Large intestine (tissue), 3 donors: Measurements from ENCODE around the gene BIRC5. TPM values are rescaled to one million over a fixed set of nuclear protein-coding genes. Genes with fewer than 3 reads are reported as not detected.

ENCODE experiments used
- DNase-seq, 2 donors: peaks; one replicate each; pipeline versions ENCODE4 v3.0.0 to v3.0.0-alpha.2; 2013
- H3K27ac ChIP-seq: one replicate; pipeline ENCODE4 v1.5.1; 2013; ENCODE audit warnings: low read length
- H3K27me3 ChIP-seq: 2 replicates; pipeline ENCODE4 v1.6.1; 2013; ENCODE audit warnings: low read length; ENCODE audit not compliant: control insufficient read depth, insufficient read depth
- H3K36me3 ChIP-seq: 2 replicates; pipeline ENCODE4 v1.6.1; 2013; ENCODE audit warnings: low read length; ENCODE audit not compliant: control insufficient read depth, insufficient read depth
- H3K4me1 ChIP-seq: one replicate; pipeline ENCODE4 v1.6.1; 2013; ENCODE audit warnings: low read length; ENCODE audit not compliant: control insufficient read depth, insufficient read depth
- H3K4me3 ChIP-seq: one replicate; pipeline ENCODE4 v1.5.1; 2013; ENCODE audit warnings: low read length
- H3K9me3 ChIP-seq: one replicate; pipeline ENCODE4 v1.6.1; 2013; ENCODE audit warnings: mild to moderate bottlenecking, low read depth, low read length, moderate library complexity; ENCODE audit not compliant: control insufficient read depth
- WGBS: methylation state at CpG from one replicate; pipeline ENCODE4 v1.1.5; 2013; ENCODE audit warnings: low lambda C conversion rate; ENCODE audit not compliant: insufficient coverage; 5-methylcytosine and 5-hydroxymethylcytosine counted together
- polyA plus RNA-seq: library from polyadenylated mRNA; unstranded; fragments of 120-200 nt; gene quantifications from one replicate; pipeline ENCODE4 v1.2.1, GENCODE V29; 2013

BIRC5 gene
- polyA plus RNA-seq, 1 donor, result 13.8 TPM

DNA sequence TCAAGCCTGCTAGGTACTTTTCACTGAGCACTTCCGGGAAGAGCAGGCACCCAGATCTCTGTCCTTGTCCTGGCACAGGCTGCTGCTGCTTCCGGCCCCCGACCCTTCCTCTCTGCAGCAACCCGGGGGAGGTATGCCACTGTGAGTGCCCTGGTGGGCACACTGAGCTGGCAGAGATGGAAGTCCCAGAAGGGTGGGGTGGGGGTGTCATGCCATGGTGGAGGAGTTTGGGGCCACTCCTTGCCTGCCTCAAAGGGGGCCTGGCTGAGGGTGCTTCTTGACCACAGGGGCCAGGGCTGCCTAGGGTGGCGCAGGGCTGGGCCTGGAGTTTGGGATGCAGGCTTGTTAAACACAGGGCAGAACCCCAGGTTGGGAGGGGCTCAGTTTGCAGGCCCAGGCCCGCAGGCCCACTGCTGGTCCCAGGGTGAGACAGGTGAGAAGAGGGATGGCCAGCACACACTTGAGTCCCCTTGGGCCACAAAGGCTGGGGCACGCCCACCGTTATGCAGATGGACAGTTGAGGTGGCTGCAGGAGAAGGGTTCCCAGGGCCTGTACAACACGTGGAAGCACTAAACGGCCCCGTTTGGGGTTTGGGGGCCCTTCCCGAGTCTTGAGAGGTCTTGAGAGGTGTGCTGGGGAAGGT lies 26.1 kb downstream of the BIRC5 start:
- no peak for DNase-seq
- no peaks in the 10 kb centered on the region for H3K36me3 ChIP-seq
- H3K27ac ChIP-seq, result no peak overlapping the region
- no peaks in the 10 kb centered on the region for H3K27me3 ChIP-seq
- no peak overlapping the region for H3K4me3 ChIP-seq
- no peaks in the 10 kb centered on the region for H3K9me3 ChIP-seq
- peaks cover 7% of the 10 kb centered on the region for H3K4me1 ChIP-seq
- WGBS, result no CpG with 5 or more reads among the region's 12 CpGs

DNA sequence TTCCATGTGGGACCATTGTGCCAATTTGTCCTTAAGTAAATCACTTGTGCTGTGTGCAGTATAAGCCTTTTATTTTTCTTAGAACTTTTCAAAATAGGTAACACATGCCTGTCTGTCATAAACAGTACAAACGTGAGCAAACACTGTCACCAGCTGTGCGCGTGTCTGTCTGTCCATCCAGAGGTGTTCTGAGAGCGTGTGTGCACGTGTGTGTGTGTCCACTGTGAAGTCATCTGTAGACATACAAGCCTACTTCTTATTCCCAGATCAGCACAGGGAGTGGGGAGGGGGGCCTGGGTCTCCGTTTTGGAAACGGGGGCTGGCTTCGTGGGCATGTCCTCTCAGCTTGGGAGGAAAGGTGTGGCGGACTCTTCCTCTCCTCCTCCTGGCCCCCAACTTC lies 26.8 kb downstream of the BIRC5 start:
- Histone ChIP-seq H3K4me1 (peaks cover 7% of the 10 kb centered on the region), H3K9me3 (no peaks in the 10 kb centered on the region), H3K27me3 (no peaks in the 10 kb centered on the region), H3K4me3 (no peak overlapping the region), H3K27ac (no peak overlapping the region), H3K36me3 (no peaks in the 10 kb centered on the region)
- WGBS, result 80% methylated on average over 1 of the region's 9 CpGs
- no peak for DNase-seq

DNA sequence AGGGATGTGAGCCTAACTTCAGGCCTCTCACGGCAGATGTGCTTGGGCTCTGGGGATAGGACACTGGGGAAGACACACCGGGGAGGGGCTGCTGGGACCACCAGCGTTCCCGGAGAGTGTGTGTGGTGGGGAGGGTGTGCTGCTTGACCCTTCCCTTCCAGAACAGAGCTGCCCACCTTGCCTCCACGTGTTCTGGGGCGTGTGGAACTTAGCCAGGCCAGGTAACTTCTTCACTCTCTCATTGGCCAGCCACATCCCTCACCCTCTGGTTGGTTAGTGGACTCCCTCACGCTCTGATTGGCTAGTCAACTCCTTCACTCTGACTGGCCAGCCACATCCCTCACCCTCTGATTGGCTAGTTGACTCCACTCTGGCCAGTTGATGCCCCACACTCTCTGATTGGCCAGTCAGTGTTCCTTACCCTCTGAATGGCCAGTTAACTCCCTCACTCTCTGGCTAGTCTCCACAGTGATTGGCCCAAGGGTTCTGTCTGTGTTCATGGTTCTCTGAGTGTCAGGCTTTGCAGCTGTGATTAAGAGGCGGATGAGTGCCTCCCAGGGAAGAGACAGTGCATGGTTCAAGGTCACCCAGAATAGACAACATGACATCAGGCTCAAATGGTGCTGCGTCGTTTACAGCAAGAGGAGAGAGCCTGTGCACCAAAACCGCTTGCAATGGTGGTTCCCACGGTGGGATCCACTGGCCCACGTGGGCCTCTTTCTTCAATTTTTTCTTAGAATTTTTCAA lies 27.4 kb downstream of the BIRC5 start:
- Histone ChIP-seq H3K9me3 (no peaks in the 10 kb centered on the region), H3K36me3 (no peaks in the 10 kb centered on the region), H3K27me3 (no peaks in the 10 kb centered on the region), H3K4me1 (peaks cover 7% of the 10 kb centered on the region), H3K4me3 (no peak overlapping the region), H3K27ac (no peak overlapping the region)
- WGBS, result no CpG with 5 or more reads among the region's 13 CpGs
- DNase-seq, result no peak

DNA sequence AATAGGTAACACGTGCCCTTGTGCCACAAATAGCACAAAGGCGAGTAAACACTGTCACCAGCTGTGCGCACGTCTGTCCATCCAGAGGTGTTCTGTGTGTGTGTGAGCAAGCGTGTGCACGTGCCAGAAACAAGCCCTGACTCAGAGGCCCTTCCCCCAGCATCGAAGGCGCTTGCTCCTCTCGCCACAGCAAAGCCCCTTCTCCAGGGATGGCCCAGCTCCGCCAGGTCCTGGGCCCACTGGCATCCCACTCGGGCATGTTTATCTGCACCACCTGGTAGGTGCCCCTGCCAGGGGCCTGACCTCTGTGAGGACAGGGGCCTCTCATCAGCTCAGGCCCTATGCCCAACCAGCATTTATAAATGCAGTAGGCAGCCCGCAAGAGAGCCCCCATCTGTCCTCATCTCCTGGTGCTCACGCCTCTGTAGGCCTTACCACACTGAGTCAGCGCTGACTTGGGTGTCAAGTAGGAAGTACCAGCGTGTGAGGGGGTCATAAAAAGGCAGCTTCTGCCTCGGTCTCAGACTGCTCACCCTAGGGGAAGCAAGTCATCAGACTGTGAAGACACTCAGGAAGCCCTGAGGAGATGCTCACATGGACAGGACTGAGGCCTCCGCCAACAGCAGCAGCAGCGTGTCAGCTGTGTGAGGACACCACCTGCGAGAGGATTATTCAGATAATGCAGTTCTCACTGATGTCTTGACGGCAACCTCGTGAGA lies 28.1 kb downstream of the BIRC5 start:
- H3K27ac ChIP-seq, result no peak overlapping the region
- peaks cover 7% of the 10 kb centered on the region for H3K4me1 ChIP-seq
- no peaks in the 10 kb centered on the region for H3K27me3 ChIP-seq
- WGBS, result 75% methylated on average over 2 of the region's 21 CpGs
- no peaks in the 10 kb centered on the region for H3K36me3 ChIP-seq
- H3K4me3 ChIP-seq, result no peak overlapping the region
- DNase-seq, result no peak
- H3K9me3 ChIP-seq, result no peaks in the 10 kb centered on the region

DNA sequence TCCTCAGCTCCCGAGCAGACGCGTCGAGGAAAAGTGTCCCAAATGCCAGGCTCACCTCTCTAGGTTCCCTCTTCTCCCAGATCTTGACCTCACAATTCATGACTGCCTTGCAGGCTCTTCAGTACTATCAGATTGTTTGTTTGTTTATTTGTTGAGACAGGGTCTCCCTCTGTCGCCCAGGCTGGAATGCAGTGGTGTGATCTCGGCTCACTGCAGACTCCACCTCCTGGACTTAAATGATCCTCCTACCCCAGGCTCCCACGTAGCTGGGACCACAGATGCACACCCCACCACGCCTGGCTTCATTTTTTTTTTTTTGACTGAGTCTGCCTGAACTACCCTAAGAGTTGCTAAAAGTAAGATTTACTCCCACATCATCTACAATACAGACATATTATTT lies 33.3 kb downstream of the BIRC5 start:
- no CpG with 5 or more reads among the region's 8 CpGs for WGBS
- H3K27ac ChIP-seq, result no peak overlapping the region
- H3K36me3 ChIP-seq, result no peaks in the 10 kb centered on the region
- no peak overlapping the region for H3K4me3 ChIP-seq
- H3K9me3 ChIP-seq, result no peaks in the 10 kb centered on the region
- H3K27me3 ChIP-seq, result no peaks in the 10 kb centered on the region
- no peak for DNase-seq
- H3K4me1 ChIP-seq, result peaks cover 15% of the 10 kb centered on the region

DNA sequence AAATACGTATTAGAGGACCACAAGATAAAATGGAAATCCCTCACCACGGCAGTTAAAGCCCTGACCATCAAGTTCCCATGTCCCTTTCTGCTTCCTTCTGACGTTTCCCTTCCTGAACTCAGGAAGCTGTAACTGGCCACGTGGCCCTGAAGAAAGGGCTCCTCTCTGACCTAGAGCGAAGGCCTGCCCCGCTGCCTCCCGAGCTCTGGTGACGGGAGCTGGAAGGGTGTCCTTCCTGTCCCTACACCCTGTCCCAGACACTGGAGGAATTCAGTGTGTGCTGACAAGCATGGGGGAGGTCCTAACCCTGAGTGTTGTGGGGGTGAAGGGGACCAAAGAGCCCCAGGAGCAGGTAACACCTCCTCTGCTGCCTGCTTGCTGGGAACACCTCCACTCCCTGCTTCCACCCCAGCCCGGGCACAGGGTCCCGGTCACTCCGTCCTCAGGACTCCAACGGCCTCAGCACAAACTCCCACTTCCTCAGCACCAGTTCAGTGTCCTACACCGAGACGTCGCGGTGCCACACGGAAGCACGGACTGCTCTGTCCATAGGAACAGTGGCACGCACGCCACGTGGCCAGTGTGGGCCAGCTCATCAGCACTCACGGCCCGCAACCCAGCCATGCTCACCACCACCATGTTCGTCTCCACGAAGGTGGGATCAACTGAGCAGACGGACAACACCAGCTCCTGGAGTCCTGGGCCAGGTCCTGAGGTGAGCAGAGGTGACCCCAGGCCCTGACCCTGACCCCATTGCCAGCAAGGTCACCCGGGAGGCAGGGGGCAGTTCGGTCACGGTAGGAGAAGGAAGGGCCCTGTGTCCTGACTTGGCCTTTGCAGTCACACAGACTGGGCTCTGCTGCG lies 34.2 kb downstream of the BIRC5 start:
- Histone ChIP-seq H3K27ac (no peak overlapping the region), H3K9me3 (no peaks in the 10 kb centered on the region)
- WGBS, result no CpG with 5 or more reads among the region's 30 CpGs

DNA sequence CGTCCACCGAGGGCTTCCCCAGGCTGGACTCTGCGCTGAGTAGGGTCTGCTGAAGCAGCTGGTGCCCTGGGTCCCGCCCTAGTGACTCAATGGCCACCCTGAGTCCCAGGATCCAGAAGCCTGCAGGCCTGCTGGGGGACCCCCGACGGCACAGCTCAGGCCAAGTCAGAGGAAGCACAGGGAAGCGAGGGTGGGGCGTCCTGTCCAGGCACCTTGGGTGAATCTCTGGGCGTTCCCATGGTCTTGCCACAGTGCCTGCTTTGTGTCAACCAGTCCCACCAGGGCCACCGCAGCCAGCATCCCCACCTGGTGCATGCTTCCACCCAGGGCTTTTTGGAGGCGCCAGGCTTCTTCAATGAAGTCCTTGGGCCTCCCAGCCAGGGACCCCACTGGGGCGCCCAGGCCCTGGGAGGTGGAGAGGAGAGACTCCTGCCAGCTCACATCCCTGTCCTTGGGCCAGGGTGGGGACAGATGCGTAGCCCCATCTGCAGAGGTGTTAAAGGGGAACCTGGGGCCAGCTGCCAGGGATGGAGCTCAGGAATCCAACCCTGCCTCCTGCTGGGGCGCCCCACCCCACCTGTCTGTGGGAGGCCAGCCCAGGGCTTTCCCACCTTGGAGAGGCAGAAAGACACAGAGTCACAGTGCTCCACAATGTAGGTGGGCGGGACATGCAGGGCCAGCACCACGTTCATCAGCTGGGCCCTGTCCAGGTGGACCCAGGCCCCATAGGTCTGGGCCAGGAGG lies 35.2 kb downstream of the BIRC5 start:
- no peak for DNase-seq
- no CpG with 5 or more reads among the region's 16 CpGs for WGBS
- Histone ChIP-seq H3K27ac (no peak overlapping the region), H3K9me3 (no peaks in the 10 kb centered on the region), H3K27me3 (no peaks in the 10 kb centered on the region), H3K4me3 (no peak overlapping the region), H3K4me1 (peaks cover 15% of the 10 kb centered on the region), H3K36me3 (no peaks in the 10 kb centered on the region)

More for the DNA sequence above, 34.2 kb downstream of the BIRC5 start:
- no peaks in the 10 kb centered on the region for H3K27me3 ChIP-seq
- peaks cover 15% of the 10 kb centered on the region for H3K4me1 ChIP-seq
- no peak for DNase-seq
- no peaks in the 10 kb centered on the region for H3K36me3 ChIP-seq
- no peak overlapping the region for H3K4me3 ChIP-seq

DNA sequence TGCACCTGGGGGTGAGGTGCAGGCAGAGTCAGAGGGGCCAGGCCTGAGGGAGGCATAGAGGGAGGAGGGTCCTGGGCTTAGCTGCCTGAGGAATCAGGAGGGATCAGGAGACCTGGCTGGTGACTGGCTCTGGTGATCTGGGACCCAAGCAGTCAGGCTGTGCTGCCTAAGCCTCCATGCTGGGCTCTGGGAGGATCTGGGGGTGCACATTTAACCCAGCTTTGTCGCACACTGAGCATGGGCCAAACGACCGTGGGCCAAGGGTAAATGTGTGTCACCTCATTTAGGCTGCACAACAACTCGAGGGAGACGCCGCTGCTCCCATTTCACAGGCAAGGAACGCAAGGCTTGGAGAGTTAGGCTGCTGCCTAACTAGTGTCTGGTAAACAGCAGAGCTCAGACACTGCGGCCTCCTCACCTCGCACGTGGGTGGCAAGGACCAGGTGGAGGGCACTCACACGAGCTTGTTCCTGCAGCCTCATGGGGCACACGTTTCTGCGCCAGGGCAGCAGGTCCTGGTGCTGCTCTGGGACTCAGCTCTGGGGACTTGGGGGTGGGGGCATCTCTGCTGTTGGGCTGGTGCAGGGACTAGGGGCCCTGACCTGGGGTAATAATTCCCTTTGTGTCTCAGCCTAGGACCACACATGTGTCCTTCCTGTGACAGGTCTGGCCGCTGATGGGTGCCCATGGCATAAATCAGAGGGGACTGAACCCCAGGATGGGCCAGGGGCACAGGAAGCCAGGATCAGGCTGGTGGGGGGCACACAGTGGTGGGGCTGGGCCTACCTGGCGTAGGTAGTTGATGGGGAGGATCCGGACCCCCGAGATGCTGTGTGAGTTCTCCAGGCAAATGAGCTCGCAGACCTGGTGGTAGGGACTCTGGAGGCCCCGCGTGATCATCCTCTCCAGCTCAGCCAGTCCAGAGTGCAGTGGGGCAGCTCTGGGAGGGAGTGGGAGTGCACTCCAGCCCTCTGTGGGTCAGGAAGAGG lies 36.1 kb downstream of the BIRC5 start:
- H3K36me3 ChIP-seq, result no peaks in the 10 kb centered on the region
- H3K27ac ChIP-seq, result no peak overlapping the region
- no peaks in the 10 kb centered on the region for H3K9me3 ChIP-seq
- no CpG with 5 or more reads among the region's 20 CpGs for WGBS
- H3K4me1 ChIP-seq, result peaks cover 15% of the 10 kb centered on the region
- DNase-seq, result no peak
- H3K4me3 ChIP-seq, result no peak overlapping the region
- no peaks in the 10 kb centered on the region for H3K27me3 ChIP-seq
